Activated T-cell treated with anti-CD3 and anti-CD28 coated beads for 1 hour (primary cell): ENCODE measurements around the gene MAN2A1.
"Not testable (repeated sequence)": the region's sequence is repeated elsewhere in the genome, so short reads cannot be mapped to it uniquely, and the experiment has no call there.

ENCODE experiments used
- DNase-seq: peaks from one replicate; pipeline ENCODE4 v3.0.0-alpha.2; 2020; ENCODE audit warnings: low read depth

Gene MAN2A1

GRCh38 chr5:109756543-109757185 is 66.9 kb downstream of the MAN2A1 start:
- DNase-seq: no peak

GRCh38 chr5:109757490-109757889 is 67.8 kb downstream of the MAN2A1 start:
- DNase-seq: no peak

GRCh38 chr5:109759306-109759705 is 69.6 kb downstream of the MAN2A1 start:
- no peak for DNase-seq

- not testable (repeated sequence) for DNase-seq
These were observed 70.4 kb downstream of the MAN2A1 start for GRCh38 chr5:109760130-109760529.

- DNase-seq: no peak
These were observed 73.1 kb downstream of the MAN2A1 start for GRCh38 chr5:109762821-109763220.

GRCh38 chr5:109767184-109767995 is 77.7 kb downstream of the MAN2A1 start:
- no peak for DNase-seq

GRCh38 chr5:109767997-109768396 is 78.3 kb downstream of the MAN2A1 start:
- DNase-seq: no peak

- no peak for DNase-seq
These were observed 80.0 kb downstream of the MAN2A1 start for GRCh38 chr5:109769597-109770291.

- DNase-seq: no peak
These were observed 85.4 kb downstream of the MAN2A1 start for GRCh38 chr5:109775130-109775529.

GRCh38 chr5:109779036-109779735 is 89.5 kb downstream of the MAN2A1 start:
- no peak for DNase-seq

- DNase-seq: no peak
These were observed 95.0 kb downstream of the MAN2A1 start for GRCh38 chr5:109784687-109785086.

GRCh38 chr5:109786206-109786855 is 96.6 kb downstream of the MAN2A1 start:
- no peak for DNase-seq

GRCh38 chr5:109788596-109788995 is 98.9 kb downstream of the MAN2A1 start:
- DNase-seq: no peak

- no peak for DNase-seq
These were observed 102.9 kb downstream of the MAN2A1 start for GRCh38 chr5:109792613-109793012.

- no peak for DNase-seq
These were observed 114.1 kb downstream of the MAN2A1 start for GRCh38 chr5:109803854-109804253.

GRCh38 chr5:109805472-109805871 is 115.7 kb downstream of the MAN2A1 start:
- DNase-seq: no peak

GRCh38 chr5:109805883-109806282 is 116.2 kb downstream of the MAN2A1 start:
- no peak for DNase-seq

- DNase-seq: no peak
These were observed 123.0 kb downstream of the MAN2A1 start for GRCh38 chr5:109812698-109813097.

GRCh38 chr5:109816732-109817131 is 127.0 kb downstream of the MAN2A1 start:
- DNase-seq: no peak

- no peak for DNase-seq
These were observed 130.2 kb downstream of the MAN2A1 start for GRCh38 chr5:109819878-109820277.

- no peak for DNase-seq
These were observed 133.9 kb downstream of the MAN2A1 start for GRCh38 chr5:109823597-109823996.

- DNase-seq: no peak
These were observed 135.7 kb downstream of the MAN2A1 start for GRCh38 chr5:109825450-109825849.
